Heart right ventricle (tissue), 16 donors: ENCODE data around the gene PDZK1IP1. TPM values are rescaled to one million over a fixed set of nuclear protein-coding genes. Genes with fewer than 3 reads are reported as not detected.

Source experiments
- ATAC-seq, 8 donors: fragments of 200-7000 bp; cut with Tn5 transposase; one replicate each; pipeline ENCODE4 v1.9.1; 2020; ENCODE audit warnings: mild to moderate bottlenecking in 8 of 8, moderate library complexity in 8 of 8, moderate number of reproducible peaks in 1 of 8
- DNase-seq, 2 donors: peaks; one replicate each; pipeline ENCODE4 v3.0.0-alpha.2; 2020
- H3K27ac ChIP-seq, 10 donors: fragments of 200-600 bp; sonication (generic) in 2 of 10; one replicate each; pipeline versions ENCODE4 v1.5.0 to v1.8.0; 2020 to 2022; ENCODE audit warnings: mild to moderate bottlenecking in 3 of 10
- H3K27me3 ChIP-seq, 7 donors: fragments of 200-600 bp; one replicate each; pipeline ENCODE4 v1.8.0; 2021 to 2022; ENCODE audit warnings: mild to moderate bottlenecking in 2 of 7
- H3K36me3 ChIP-seq, 9 donors: fragments of 200-600 bp; sonication (generic) in 1 of 9; one replicate each; pipeline versions ENCODE4 v1.5.0 to v1.8.0; 2020 to 2022; ENCODE audit warnings: mild to moderate bottlenecking in 2 of 9
- H3K4me1 ChIP-seq, 9 donors: fragments of 200-600 bp; sonication (generic) in 1 of 9; one replicate each; pipeline versions ENCODE4 v1.5.0 to v1.8.0; 2020 to 2022; ENCODE audit warnings: mild to moderate bottlenecking in 4 of 9
- H3K4me3 ChIP-seq, 10 donors: fragments of 200-600 bp; sonication (generic) in 2 of 10; one replicate each; pipeline versions ENCODE4 v1.5.0 to v1.8.0; 2020 to 2022; ENCODE audit warnings: mild to moderate bottlenecking in 7 of 10, moderate library complexity in 2 of 10
- H3K9me3 ChIP-seq, 11 donors: fragments of 200-600 bp in 10 of 11; sonication (generic) in 2 of 11; one replicate each; pipeline versions ENCODE4 v1.5.0 to v1.8.0; 2013 to 2022; ENCODE audit warnings: mild to moderate bottlenecking in 2 of 11, control low read depth in 1 of 11, moderate library complexity in 1 of 11
- CTCF ChIP-seq, 9 donors: fragments of 200-600 bp; sonication (generic) in 2 of 9; IDR thresholded peaks; one replicate each; pipeline versions ENCODE4 v1.5.0 to v1.8.0; 2021 to 2022; ENCODE audit warnings: antibody characterized with exemption in 9 of 9, mild to moderate bottlenecking in 5 of 9, moderate library complexity in 1 of 9
- WGBS, 2 donors: extraction: QIAGEN DNeasy Blood & Tissue Kit; methylation state at CpG; one replicate each; pipeline ENCODE4 v1.1.7; 2013; ENCODE audit warnings: inconsistent platforms in 1 of 2; 5-methylcytosine and 5-hydroxymethylcytosine counted together
- intact Hi-C, 10 donors: fragments of 100-400 bp; cut with DNase I; formaldehyde crosslinking; loops; one replicate each; pipeline versions ENCODE4 v1.11.1 to v1.14.2; 2022
- polyA plus RNA-seq, 2 donors: library from polyadenylated mRNA; stranded (reverse); fragments of 200-250 nt; gene quantifications; one replicate each; pipeline ENCODE4 v1.2.3, GENCODE V29; 2013
- total RNA-seq, 10 donors: library from RNA; stranded (reverse); fragmentation: NEBNext Ultra II Directional in 3 of 10; extraction: Animal tissue kit (Norgen Biotek cat#: 25700) in 3 of 10; gene quantifications; one replicate each; pipeline versions ENCODE4 v1.2.1 to v1.2.4, GENCODE V29; 2021 to 2023
- donor health status: Arrhythmogenic right ventricular cardiomyopathy.
- donor health status: ischemic (EF 13 %, LVEDD 7.1; RV severe dilation, severe dysfunction).
- donor health status: healthy with polysubstance abuse.
- donor health status: DM: no; HTN: yes; CAD: no.
- donor health status: DM: no; HTN: no; CAD: no.
- donor health status: ischemic (EF 25% LVEDD 6.9; RV normal size, moderate dysfunction).
- donor health status: ischemic (EF 25% LVEDD 5.7; RV mildly dilated, moderate dysfunction).
- donor health status: healthy.
- donor health status: DM: yes; HTN: yes; CAD: no.
- donor health status: Ischemic cardiomyopathy.
- donor health status: ischemic (EF 35%, LVEDD 5.7; RV mildly dilated, moderate dysfunction).
- donor health status: nonischemic (EF 11% LVEDD 7.7; RV severe dilation, severe dysfunction).
- donor health status: DM: yes; HTN: yes; CAD: no.
- donor health status: PGD.
- donor health status: ischemic (EF 29% LVEDD 5.4; RV normal size, mild dysfunction).
- donor health status: nonischemic (EF 23%, LVEDD 6.1; RV moderate dilation, normal function).

PDZK1IP1 gene
- total and polyA plus RNA-seq, 12 donors: 0.23 to 0.78 (median 0.48) TPM; not detected in 8

GRCh38 chr1:47230692-47231300 lies 41.0 kb upstream of the PDZK1IP1 start:
- 2 to 7% methylated on average over 42 to 44 of the region's 44 CpGs for WGBS, 2 donors
- Histone ChIP-seq H3K27ac (peak overlapping the region; percentile 70 to 95 (median 89)), H3K4me1 (peaks cover 6 to 62% (median 37%) of the 10 kb centered on the region in 9 donors), H3K27me3 (peaks cover 32 to 100% (median 89%) of the 10 kb centered on the region in 7 donors), H3K36me3 (no peaks in the 10 kb centered on the region), H3K4me3 (peak overlapping the region; percentile 38 to 72 (median 58)), H3K9me3 (no peaks in the 10 kb centered on the region)
- no peak for TF ChIP-seq CTCF (IDR thresholded peaks at IDR 0.05)
- ATAC-seq (peak in 4 of 8 donors; percentile 1 to 7 (median 6)), DNase-seq (peak; percentile 27 to 36)
- intact Hi-C loops: no loop called here

GRCh38 chr1:47229886-47230691 lies 40.3 kb upstream of the PDZK1IP1 start:
- Histone ChIP-seq H3K4me1 (peaks cover 5 to 60% (median 41%) of the 10 kb centered on the region in 9 donors), H3K4me3 (peak overlapping the region; percentile 38 to 72 (median 58)), H3K27me3 (peaks cover 38 to 100% (median 96%) of the 10 kb centered on the region in 7 donors), H3K36me3 (no peaks in the 10 kb centered on the region), H3K9me3 (no peaks in the 10 kb centered on the region), H3K27ac (peak overlapping the region; percentile 70 to 95 (median 89))
- WGBS, 2 donors: 8% methylated on average over 23 of the region's 23 CpGs
- no peak for ATAC-seq
- no peak for TF ChIP-seq CTCF (IDR thresholded peaks at IDR 0.05)
- intact Hi-C loops: no loop called here
- no peak for DNase-seq

- H3K9me3 ChIP-seq: no peaks in the 10 kb centered on the region
- peak in 5 of 8 donors; percentile 4 to 16 (median 5) for ATAC-seq
- H3K27ac ChIP-seq: peak overlapping the region; percentile 70 to 95 (median 89)
- WGBS, 2 donors: 13 to 16% methylated on average over 35 of the region's 35 CpGs
- H3K4me1 ChIP-seq: peaks cover 7 to 60% (median 42%) of the 10 kb centered on the region in 9 donors
- H3K36me3 ChIP-seq: no peaks in the 10 kb centered on the region
- no peak for TF ChIP-seq CTCF (IDR thresholded peaks at IDR 0.05)
- H3K27me3 ChIP-seq: peaks cover 34 to 100% (median 98%) of the 10 kb centered on the region in 7 donors
- intact Hi-C loops: no loop called here
- no peak for DNase-seq
- peak overlapping the region; percentile 21 to 72 (median 54) for H3K4me3 ChIP-seq
Measured at GRCh38 chr1:47229031-47229885, 39.4 kb upstream of the PDZK1IP1 start.

GRCh38 chr1:47228644-47229030 lies 38.8 kb upstream of the PDZK1IP1 start:
- Histone ChIP-seq H3K4me1 (peaks cover 7 to 60% (median 42%) of the 10 kb centered on the region in 9 donors), H3K27me3 (peaks cover 31 to 100% (median 97%) of the 10 kb centered on the region in 7 donors), H3K9me3 (no peaks in the 10 kb centered on the region), H3K27ac (peak overlapping the region; percentile 70 to 95 (median 89)), H3K4me3 (peak overlapping the region in 9 of 10 donors; percentile 38 to 72 (median 59)), H3K36me3 (no peaks in the 10 kb centered on the region)
- ATAC-seq: peak in 7 of 8 donors; percentile 44 to 82 (median 56)
- intact Hi-C loops: no loop called here
- peak; percentile 25 to 45 for DNase-seq
- 36 to 44% methylated on average over 12 of the region's 12 CpGs for WGBS, 2 donors
- TF ChIP-seq CTCF (IDR thresholded peaks at IDR 0.05): no peak
